IMR-90 (cell line): ENCODE measurements around the gene SGSH.

Experiments used
- BHLHE40 ChIP-seq: fragments of 150-350 bp; IDR thresholded peaks from 2 replicates; pipeline ENCODE4 v1.6.1; 2016; ENCODE audit warnings: mild to moderate bottlenecking, low read depth, low read length
- FOS ChIP-seq: fragments of 150-350 bp; IDR thresholded peaks from 2 replicates; pipeline ENCODE4 v1.6.1; 2016; ENCODE audit warnings: low read depth, low read length
- NFE2L2 ChIP-seq: fragments of 150-350 bp; IDR thresholded peaks from 2 replicates; pipeline ENCODE4 v1.6.1; 2016; ENCODE audit warnings: low read depth, mild to moderate bottlenecking, low read length
- POLR2A ChIP-seq: IDR thresholded peaks from 2 replicates; pipeline ENCODE4 v1.6.1; 2012; ENCODE audit warnings: mild to moderate bottlenecking, low read depth, low read length
- RCOR1 ChIP-seq: IDR thresholded peaks from 2 replicates; pipeline ENCODE4 v1.6.1; 2012; ENCODE audit warnings: mild to moderate bottlenecking, low read length, improper control_type of control experiment; ENCODE audit not compliant: insufficient replicate concordance
- RFX5 ChIP-seq: IDR thresholded peaks from 2 replicates; pipeline ENCODE4 v1.8.0; 2012; ENCODE audit warnings: low read depth, mild to moderate bottlenecking, low read length, moderate library complexity
- TF ChIP-seq, protein P1 (sequence below): conservative IDR thresholded peaks from 2 replicates; pipeline ENCODE4 v1.5.1; 2012; ENCODE audit warnings: mild to moderate bottlenecking, low read depth, low read length, improper control_type of control experiment
- TF ChIP-seq, protein P2 (sequence below): fragments of 150-350 bp; IDR thresholded peaks from 2 replicates; pipeline ENCODE4 v1.6.1; 2017; ENCODE audit warnings: mild to moderate bottlenecking, antibody characterized with exemption, low read length, low read depth

DNA sequence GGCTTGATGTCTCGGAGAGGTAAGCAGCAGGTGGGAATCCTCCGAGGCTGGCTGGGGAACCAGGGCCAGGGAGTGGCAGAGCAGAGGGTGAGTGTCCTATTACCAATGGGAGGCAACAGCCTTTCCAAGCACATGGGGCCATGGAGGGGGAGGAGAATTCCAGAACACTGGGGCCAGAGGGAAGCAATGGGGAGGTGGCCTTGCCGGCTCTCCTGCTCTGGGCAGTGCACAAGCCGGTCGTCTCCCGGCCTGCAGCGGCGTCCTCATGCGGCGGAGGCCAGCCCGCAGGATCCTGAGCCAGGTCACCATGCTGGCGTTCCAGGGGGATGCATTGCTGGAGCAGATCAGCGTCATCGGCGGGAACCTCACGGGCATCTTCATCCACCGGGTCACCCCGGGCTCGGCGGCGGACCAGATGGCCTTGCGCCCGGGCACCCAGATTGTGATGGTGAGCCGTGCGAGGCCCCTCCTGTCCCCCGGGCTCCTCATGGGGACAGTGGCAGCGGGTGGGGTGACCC lies 21.9 kb downstream of the SGSH start:
- no peak for TF ChIP-seq POLR2A
- TF ChIP-seq NFE2L2 = no peak
- TF ChIP-seq, protein P1, sequence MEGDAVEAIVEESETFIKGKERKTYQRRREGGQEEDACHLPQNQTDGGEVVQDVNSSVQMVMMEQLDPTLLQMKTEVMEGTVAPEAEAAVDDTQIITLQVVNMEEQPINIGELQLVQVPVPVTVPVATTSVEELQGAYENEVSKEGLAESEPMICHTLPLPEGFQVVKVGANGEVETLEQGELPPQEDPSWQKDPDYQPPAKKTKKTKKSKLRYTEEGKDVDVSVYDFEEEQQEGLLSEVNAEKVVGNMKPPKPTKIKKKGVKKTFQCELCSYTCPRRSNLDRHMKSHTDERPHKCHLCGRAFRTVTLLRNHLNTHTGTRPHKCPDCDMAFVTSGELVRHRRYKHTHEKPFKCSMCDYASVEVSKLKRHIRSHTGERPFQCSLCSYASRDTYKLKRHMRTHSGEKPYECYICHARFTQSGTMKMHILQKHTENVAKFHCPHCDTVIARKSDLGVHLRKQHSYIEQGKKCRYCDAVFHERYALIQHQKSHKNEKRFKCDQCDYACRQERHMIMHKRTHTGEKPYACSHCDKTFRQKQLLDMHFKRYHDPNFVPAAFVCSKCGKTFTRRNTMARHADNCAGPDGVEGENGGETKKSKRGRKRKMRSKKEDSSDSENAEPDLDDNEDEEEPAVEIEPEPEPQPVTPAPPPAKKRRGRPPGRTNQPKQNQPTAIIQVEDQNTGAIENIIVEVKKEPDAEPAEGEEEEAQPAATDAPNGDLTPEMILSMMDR = no peak
- no peak for TF ChIP-seq RFX5
- TF ChIP-seq, protein P2, sequence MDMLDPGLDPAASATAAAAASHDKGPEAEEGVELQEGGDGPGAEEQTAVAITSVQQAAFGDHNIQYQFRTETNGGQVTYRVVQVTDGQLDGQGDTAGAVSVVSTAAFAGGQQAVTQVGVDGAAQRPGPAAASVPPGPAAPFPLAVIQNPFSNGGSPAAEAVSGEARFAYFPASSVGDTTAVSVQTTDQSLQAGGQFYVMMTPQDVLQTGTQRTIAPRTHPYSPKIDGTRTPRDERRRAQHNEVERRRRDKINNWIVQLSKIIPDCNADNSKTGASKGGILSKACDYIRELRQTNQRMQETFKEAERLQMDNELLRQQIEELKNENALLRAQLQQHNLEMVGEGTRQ = no peak
- no peak for TF ChIP-seq FOS
- no peak for TF ChIP-seq RCOR1
- TF ChIP-seq BHLHE40 = no peak
